ENCODE measurements around the gene HBG1.

DNA sequence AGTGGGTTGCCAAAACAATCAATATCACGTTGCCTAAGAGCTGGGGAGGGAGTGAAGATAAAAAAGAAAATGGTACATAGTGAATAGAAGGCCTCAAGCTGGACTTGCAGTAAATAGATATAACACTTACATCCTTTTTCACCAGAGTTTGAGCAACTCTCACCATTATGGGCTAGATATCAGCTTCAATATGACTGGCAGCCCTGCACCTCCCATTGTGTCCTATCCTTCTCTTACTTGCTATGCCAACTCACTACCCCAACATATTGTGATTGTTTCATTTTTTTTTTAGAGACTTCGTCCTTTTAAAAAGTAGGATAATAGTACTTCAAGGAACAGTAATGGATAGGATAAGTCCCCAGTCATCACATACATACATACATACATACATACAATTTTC lies 7.4 kb downstream of the HBG1 start:
- no peak for TF ChIP-seq EZH2 (IDR thresholded peaks at IDR 0.05; ENCODE audit: low read depth, unreplicated experiment)
- TF ChIP-seq, protein P1, sequence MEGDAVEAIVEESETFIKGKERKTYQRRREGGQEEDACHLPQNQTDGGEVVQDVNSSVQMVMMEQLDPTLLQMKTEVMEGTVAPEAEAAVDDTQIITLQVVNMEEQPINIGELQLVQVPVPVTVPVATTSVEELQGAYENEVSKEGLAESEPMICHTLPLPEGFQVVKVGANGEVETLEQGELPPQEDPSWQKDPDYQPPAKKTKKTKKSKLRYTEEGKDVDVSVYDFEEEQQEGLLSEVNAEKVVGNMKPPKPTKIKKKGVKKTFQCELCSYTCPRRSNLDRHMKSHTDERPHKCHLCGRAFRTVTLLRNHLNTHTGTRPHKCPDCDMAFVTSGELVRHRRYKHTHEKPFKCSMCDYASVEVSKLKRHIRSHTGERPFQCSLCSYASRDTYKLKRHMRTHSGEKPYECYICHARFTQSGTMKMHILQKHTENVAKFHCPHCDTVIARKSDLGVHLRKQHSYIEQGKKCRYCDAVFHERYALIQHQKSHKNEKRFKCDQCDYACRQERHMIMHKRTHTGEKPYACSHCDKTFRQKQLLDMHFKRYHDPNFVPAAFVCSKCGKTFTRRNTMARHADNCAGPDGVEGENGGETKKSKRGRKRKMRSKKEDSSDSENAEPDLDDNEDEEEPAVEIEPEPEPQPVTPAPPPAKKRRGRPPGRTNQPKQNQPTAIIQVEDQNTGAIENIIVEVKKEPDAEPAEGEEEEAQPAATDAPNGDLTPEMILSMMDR (conservative IDR thresholded peaks at IDR 0.05; ENCODE audit: low read depth in 2 of 2) = no peak
- TF ChIP-seq, protein P2, sequence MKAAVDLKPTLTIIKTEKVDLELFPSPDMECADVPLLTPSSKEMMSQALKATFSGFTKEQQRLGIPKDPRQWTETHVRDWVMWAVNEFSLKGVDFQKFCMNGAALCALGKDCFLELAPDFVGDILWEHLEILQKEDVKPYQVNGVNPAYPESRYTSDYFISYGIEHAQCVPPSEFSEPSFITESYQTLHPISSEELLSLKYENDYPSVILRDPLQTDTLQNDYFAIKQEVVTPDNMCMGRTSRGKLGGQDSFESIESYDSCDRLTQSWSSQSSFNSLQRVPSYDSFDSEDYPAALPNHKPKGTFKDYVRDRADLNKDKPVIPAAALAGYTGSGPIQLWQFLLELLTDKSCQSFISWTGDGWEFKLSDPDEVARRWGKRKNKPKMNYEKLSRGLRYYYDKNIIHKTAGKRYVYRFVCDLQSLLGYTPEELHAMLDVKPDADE (IDR thresholded peaks at IDR 0.05) = no peak

All from GM23338 (cell line).